Adrenal gland (tissue), 12 donors: Measurements from ENCODE around the gene PTPN14. TPM values are rescaled to one million over a fixed set of nuclear protein-coding genes. Genes with fewer than 3 reads are reported as not detected.

ENCODE experiments used
- DNase-seq, 7 donors: peaks; one replicate each; pipeline ENCODE4 v3.0.0-alpha.2; 2019 to 2020
- H3K27ac ChIP-seq, 5 donors: fragments of 200-600 bp; sonication (generic) in 4 of 5; 1 replicate in 3 of 5; 2 replicates in 2 of 5; pipeline versions ENCODE4 v1.5.1 to v1.8.0; 2016 to 2020; ENCODE audit warnings: mild to moderate bottlenecking in 1 of 5
- H3K27me3 ChIP-seq: fragments of 200-600 bp; 2 replicates; pipeline ENCODE4 v1.8.0; 2021
- H3K36me3 ChIP-seq, 2 donors: fragments of 200-600 bp; replicated peaks in 1 of 2; 1 replicate in 1 of 2; 2 replicates in 1 of 2; pipeline versions ENCODE4 v1.5.1 to v1.8.0; 2018 to 2022
- H3K4me1 ChIP-seq, 2 donors: fragments of 200-600 bp; replicated peaks in 1 of 2; 1 replicate in 1 of 2; 2 replicates in 1 of 2; pipeline versions ENCODE4 v1.5.1 to v1.8.0; 2018 to 2021
- H3K4me3 ChIP-seq, 4 donors: fragments of 200-600 bp; sonication (generic) in 3 of 4; one replicate each; pipeline ENCODE4 v1.5.1; 2016 to 2018
- H3K9me3 ChIP-seq, 3 donors: fragments of 200-600 bp; sonication (generic) in 1 of 3; replicated peaks in 1 of 3; 1 replicate in 2 of 3; 2 replicates in 1 of 3; pipeline versions ENCODE4 v1.5.1 to v1.8.0; 2016 to 2021
- CTCF ChIP-seq, 6 experiments: fragments of 450-650 bp in 4 of 6; fragments of 200-600 bp in 2 of 6; sonication (generic) in 1 of 6; IDR thresholded peaks; 1 replicate in 5 of 6; 2 replicates in 1 of 6; pipeline versions ENCODE4 v1.5.1 to v1.8.0; 2016 to 2021; ENCODE audit warnings: antibody characterized with exemption in 6 of 6, mild to moderate bottlenecking in 2 of 6, moderate library complexity in 1 of 6
- POLR2A ChIP-seq, 2 donors: fragments of 450-650 bp; IDR thresholded peaks; one replicate each; pipeline ENCODE4 v1.6.1; 2017; ENCODE audit warnings: antibody characterized with exemption in 2 of 2, mild to moderate bottlenecking in 2 of 2, moderate library complexity in 1 of 2
- WGBS, 4 donors: extraction: QIAGEN DNeasy Blood & Tissue Kit in 2 of 4; methylation state at CpG; one replicate each; pipeline versions ENCODE4 v1.1.5 to v1.1.7; 2013 to 2017; 5-methylcytosine and 5-hydroxymethylcytosine counted together
- intact Hi-C, 2 donors: fragments of 100-400 bp; cut with DNase I; formaldehyde crosslinking; loops; one replicate each; pipeline versions ENCODE4 v1.14.1 to v1.15.0; 2022 to 2023
- polyA plus RNA-seq, 3 donors: library from polyadenylated mRNA; stranded (reverse); fragments of 200-250 nt in 2 of 3; fragments of 350-450 nt in 1 of 3; fragmentation: Illumina TruSeq in 1 of 3; extraction: RNeasy Lipid Tissue Mini Kit (QIAGEN cat#74804) in 1 of 3; gene quantifications; one replicate each; pipeline ENCODE4 v1.2.3, GENCODE V29; 2013 to 2014
- total RNA-seq, 9 donors: library from RNA; depleted of rRNA in 4 of 9; stranded (reverse); fragments of >200 nt in 4 of 9; fragments of 120-200 nt in 1 of 9; fragmentation: NEBNext Ultra II Directional in 1 of 9; extraction: Animal tissue kit (Norgen Biotek cat#: 25700) in 1 of 9; gene quantifications; one replicate each; pipeline versions ENCODE4 v1.1.0 to v1.2.4, GENCODE V29; 2013 to 2023
- donor health status: healthy with polysubstance abuse.
- donor health status: Bipolar disorder and iron deficiency.
- donor health status: DM: yes; HTN: yes; CAD: no.
- donor health status: DM: no; HTN: no; CAD: no.
- donor health status: DM: no; HTN: no; CAD: no.
- donor health status: DM: yes; HTN: yes; CAD: no.

The PTPN14 gene
- total and polyA plus RNA-seq, 12 donors, result 7.9 to 96.2 (median 32.0) TPM

- WGBS, 4 donors, result 19 to 42% (median 33%) methylated on average over 1 of the region's 1 CpG
- intact Hi-C loops, result loop anchor here (5.0 kb wide), 1 partner anchor 253 kb away; no protein-coding TSS in a partner anchor
- Histone ChIP-seq H3K27ac (no peak overlapping the region), H3K27me3 (no peaks in the 10 kb centered on the region), H3K36me3 (no peaks in the 10 kb centered on the region), H3K4me3 (no peak overlapping the region), H3K4me1 (no peaks in the 10 kb centered on the region), H3K9me3 (no peaks in the 10 kb centered on the region)
- peak; percentile 61 to 95 (median 79) for TF ChIP-seq CTCF (IDR thresholded peaks at IDR 0.05)
- TF ChIP-seq POLR2A (IDR thresholded peaks at IDR 0.05), result no peak
- no peak for DNase-seq
These were observed 33.7 kb upstream of the PTPN14 start for GRCh38 chr1:214584805-214585766.

GRCh38 chr1:214583824-214584554 is 32.6 kb upstream of the PTPN14 start:
- intact Hi-C loops, result no loop called here
- no peak for TF ChIP-seq POLR2A (IDR thresholded peaks at IDR 0.05)
- no peak for TF ChIP-seq CTCF (IDR thresholded peaks at IDR 0.05)
- H3K36me3 ChIP-seq, result no peaks in the 10 kb centered on the region
- H3K27me3 ChIP-seq, result no peaks in the 10 kb centered on the region
- H3K27ac ChIP-seq, result no peak overlapping the region
- no peak for DNase-seq
- H3K4me1 ChIP-seq, result no peaks in the 10 kb centered on the region
- H3K9me3 ChIP-seq, result no peaks in the 10 kb centered on the region
- no peak overlapping the region for H3K4me3 ChIP-seq
- WGBS, 4 donors, result 86 to 94% (median 90%) methylated on average over 7 of the region's 7 CpGs

- no peak for DNase-seq
- H3K27me3 ChIP-seq, result no peaks in the 10 kb centered on the region
- H3K27ac ChIP-seq, result no peak overlapping the region
- 79 to 88% (median 84%) methylated on average over 6 of the region's 6 CpGs for WGBS, 4 donors
- no peaks in the 10 kb centered on the region for H3K9me3 ChIP-seq
- H3K4me3 ChIP-seq, result no peak overlapping the region
- intact Hi-C loops, result no loop called here
- H3K36me3 ChIP-seq, result no peaks in the 10 kb centered on the region
- no peaks in the 10 kb centered on the region for H3K4me1 ChIP-seq
- TF ChIP-seq CTCF (IDR thresholded peaks at IDR 0.05), result no peak
- TF ChIP-seq POLR2A (IDR thresholded peaks at IDR 0.05), result no peak
These were observed 31.7 kb upstream of the PTPN14 start for GRCh38 chr1:214583113-214583512.

GRCh38 chr1:214582289-214582891 is 31.0 kb upstream of the PTPN14 start:
- Histone ChIP-seq H3K27me3 (no peaks in the 10 kb centered on the region), H3K4me1 (no peaks in the 10 kb centered on the region), H3K27ac (no peak overlapping the region), H3K9me3 (no peaks in the 10 kb centered on the region), H3K36me3 (no peaks in the 10 kb centered on the region), H3K4me3 (no peak overlapping the region)
- 74 to 85% (median 82%) methylated on average over 7 of the region's 7 CpGs for WGBS, 4 donors
- DNase-seq, result no peak
- no peak for TF ChIP-seq POLR2A (IDR thresholded peaks at IDR 0.05)
- intact Hi-C loops, result no loop called here
